ENCODE data around the gene PRKCH. TPM values are rescaled to one million over a fixed set of nuclear protein-coding genes. Genes with fewer than 3 reads are reported as not detected.
A peak's percentile ranks its signal among the peaks of the same experiment; 100 is the strongest.

The PRKCH gene
- total RNA-seq, 1 experiment from 2014 or later, result 5.2 TPM

- Histone ChIP-seq H2BK5ac (ENCODE audit: insufficient read length, low read length) (no peak overlapping the region), H3K79me2 (ENCODE audit: insufficient read depth, low read length) (no peaks in the 10 kb centered on the region), H3K9me3 (ENCODE audit: control insufficient read depth, low read depth, low read length) (no peaks in the 10 kb centered on the region), H3K4ac (ENCODE audit: low read depth, low read length) (no peak overlapping the region), H3K56ac (ENCODE audit: insufficient read length, low read depth, low read length) (no peak overlapping the region), H3K23ac (ENCODE audit: insufficient read length, low read depth, low read length) (no peak overlapping the region), H2BK12ac (ENCODE audit: insufficient read length, low read depth, low read length) (no peak overlapping the region), H3K4me2 (ENCODE audit: insufficient read depth, insufficient read length, low read length) (no peak overlapping the region), H2BK120ac (ENCODE audit: low read depth, low read length, poor library complexity, severe bottlenecking) (no peak overlapping the region), H3K27ac (ENCODE audit: insufficient read length, low read depth, low read length) (no peak overlapping the region), H3K4me1 (ENCODE audit: insufficient read depth, low read length) (no peaks in the 10 kb centered on the region), H3K23me2 (ENCODE audit: insufficient read length, low read depth, low read length, poor library complexity, severe bottlenecking) (no peaks in the 10 kb centered on the region), H2BK15ac (ENCODE audit: low read depth, low read length) (no peak overlapping the region), H4K8ac (replicated peaks; ENCODE audit: insufficient read length, low read depth, low read length) (no peak overlapping the region), H3K27me3 (ENCODE audit: insufficient read depth, low read length) (no peaks in the 10 kb centered on the region), H4K91ac (ENCODE audit: insufficient read length, low read depth, low read length) (no peak overlapping the region), H4K5ac (ENCODE audit: insufficient read length, low read depth, low read length) (no peak overlapping the region), H2BK20ac (ENCODE audit: low read depth, low read length, poor library complexity, severe bottlenecking) (no peak overlapping the region), H3T11ph (ENCODE audit: low read length) (no peak overlapping the region), H3K18ac (ENCODE audit: insufficient read length, low read depth, low read length) (no peak overlapping the region), H2AK5ac (ENCODE audit: insufficient read length, low read length) (no peak overlapping the region), H3K9ac (ENCODE audit: extremely low read depth, insufficient read length, low read length) (no peak overlapping the region), H2AFZ (ENCODE audit: low read length) (no peak overlapping the region), H3K14ac (ENCODE audit: insufficient read depth, low read length) (no peak overlapping the region), H4K20me1 (ENCODE audit: control insufficient read depth, insufficient read depth, insufficient read length) (no peaks in the 10 kb centered on the region), H3K79me1 (ENCODE audit: insufficient read depth, low read depth, low read length, poor library complexity, severe bottlenecking) (no peaks in the 10 kb centered on the region)
- Mint-ChIP-seq H3K9me3 (no peaks in the 10 kb centered on the region), H3K36me3 (ENCODE audit: insufficient read depth in 1 of 3, low read depth in 3 of 3) (no peaks in the 10 kb centered on the region), H3K27me3 (ENCODE audit: low read depth) (no peaks in the 10 kb centered on the region), H3K4me3 (no peak overlapping the region), H3K4me1 (peaks cover 12 to 14% of the 10 kb centered on the region in 2 experiments), H3K27ac (peak overlapping the region in 1 of 3 experiments; percentile 54; a peak in 1 of 7 replicates)
- no peak for TF ChIP-seq CTCF (conservative IDR thresholded peaks at IDR 0.05)
- DNase-seq, result no peak
- WGBS (ENCODE audit: extremely low coverage, insufficient read length, low lambda C conversion rate), result no CpG with 5 or more reads among the region's 2 CpGs
Measured at GRCh38 chr14:61338457-61338856, 17.1 kb downstream of the PRKCH start.
